SK-N-SH (cell line): ENCODE measurements around the gene COPS9.

Experiments
- IRF3 ChIP-seq: fragments of 150-350 bp; IDR thresholded peaks from 2 replicates; pipeline ENCODE4 v1.6.1; 2016; ENCODE audit warnings: mild to moderate bottlenecking, low read depth, low read length
- MEF2A ChIP-seq: IDR thresholded peaks from 2 replicates; pipeline ENCODE4 v1.4.0; 2012; ENCODE audit warnings: low read depth, borderline replicate concordance
- POLR2AphosphoS5 ChIP-seq: IDR thresholded peaks from 2 replicates; pipeline ENCODE4 v1.6.1; 2012; ENCODE audit warnings: low read depth, low read length
- TF ChIP-seq, protein P1 (sequence below): IDR thresholded peaks from 2 replicates; pipeline ENCODE4 v1.6.1; 2012; ENCODE audit warnings: mild to moderate bottlenecking, low read depth, low read length, moderate library complexity
- TF ChIP-seq, protein P2 (sequence below): fragments of 200-600 bp; sonication (generic); IDR thresholded peaks from 2 replicates; pipeline ENCODE4 v1.6.1; 2017; ENCODE audit warnings: antibody characterized with exemption, mild to moderate bottlenecking, moderate library complexity
- TF ChIP-seq, protein P3 (sequence below): IDR thresholded peaks from 2 replicates; pipeline ENCODE4 v1.4.0; 2012; ENCODE audit warnings: low read depth

DNA sequence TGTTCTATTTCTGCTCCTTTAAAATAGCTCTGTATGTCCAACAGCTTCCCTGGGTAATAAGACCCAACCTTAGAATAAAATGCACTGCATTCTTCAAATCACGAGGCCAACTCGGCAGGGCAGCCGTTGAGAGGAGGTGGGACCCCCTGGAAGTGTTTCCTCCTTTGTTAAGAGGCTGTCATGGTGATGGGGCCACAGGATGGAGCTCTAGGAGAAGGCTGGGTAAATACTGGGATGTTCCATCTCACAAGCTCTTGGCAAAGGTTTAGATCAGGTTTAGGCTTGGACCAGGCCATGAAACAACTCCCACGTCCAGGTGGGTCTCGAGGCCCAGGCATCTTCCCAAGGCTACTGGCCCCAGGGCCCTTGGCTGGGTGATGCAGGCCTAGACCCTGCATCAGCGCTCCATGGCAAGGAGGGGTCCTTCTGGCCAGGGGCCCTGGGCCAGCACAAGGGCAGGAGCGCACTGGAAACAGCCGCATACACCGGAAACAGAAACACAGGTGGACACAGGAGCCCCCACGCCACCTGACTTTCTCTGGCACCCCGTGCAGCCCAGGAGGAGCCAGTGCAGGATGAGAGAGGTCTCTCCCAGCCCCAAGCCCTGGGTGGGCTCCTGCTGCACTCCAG, 43.2 kb upstream of the COPS9 start:
- no peak for TF ChIP-seq POLR2AphosphoS5
- TF ChIP-seq, protein P1, sequence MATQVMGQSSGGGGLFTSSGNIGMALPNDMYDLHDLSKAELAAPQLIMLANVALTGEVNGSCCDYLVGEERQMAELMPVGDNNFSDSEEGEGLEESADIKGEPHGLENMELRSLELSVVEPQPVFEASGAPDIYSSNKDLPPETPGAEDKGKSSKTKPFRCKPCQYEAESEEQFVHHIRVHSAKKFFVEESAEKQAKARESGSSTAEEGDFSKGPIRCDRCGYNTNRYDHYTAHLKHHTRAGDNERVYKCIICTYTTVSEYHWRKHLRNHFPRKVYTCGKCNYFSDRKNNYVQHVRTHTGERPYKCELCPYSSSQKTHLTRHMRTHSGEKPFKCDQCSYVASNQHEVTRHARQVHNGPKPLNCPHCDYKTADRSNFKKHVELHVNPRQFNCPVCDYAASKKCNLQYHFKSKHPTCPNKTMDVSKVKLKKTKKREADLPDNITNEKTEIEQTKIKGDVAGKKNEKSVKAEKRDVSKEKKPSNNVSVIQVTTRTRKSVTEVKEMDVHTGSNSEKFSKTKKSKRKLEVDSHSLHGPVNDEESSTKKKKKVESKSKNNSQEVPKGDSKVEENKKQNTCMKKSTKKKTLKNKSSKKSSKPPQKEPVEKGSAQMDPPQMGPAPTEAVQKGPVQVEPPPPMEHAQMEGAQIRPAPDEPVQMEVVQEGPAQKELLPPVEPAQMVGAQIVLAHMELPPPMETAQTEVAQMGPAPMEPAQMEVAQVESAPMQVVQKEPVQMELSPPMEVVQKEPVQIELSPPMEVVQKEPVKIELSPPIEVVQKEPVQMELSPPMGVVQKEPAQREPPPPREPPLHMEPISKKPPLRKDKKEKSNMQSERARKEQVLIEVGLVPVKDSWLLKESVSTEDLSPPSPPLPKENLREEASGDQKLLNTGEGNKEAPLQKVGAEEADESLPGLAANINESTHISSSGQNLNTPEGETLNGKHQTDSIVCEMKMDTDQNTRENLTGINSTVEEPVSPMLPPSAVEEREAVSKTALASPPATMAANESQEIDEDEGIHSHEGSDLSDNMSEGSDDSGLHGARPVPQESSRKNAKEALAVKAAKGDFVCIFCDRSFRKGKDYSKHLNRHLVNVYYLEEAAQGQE = no peak
- TF ChIP-seq, protein P2, sequence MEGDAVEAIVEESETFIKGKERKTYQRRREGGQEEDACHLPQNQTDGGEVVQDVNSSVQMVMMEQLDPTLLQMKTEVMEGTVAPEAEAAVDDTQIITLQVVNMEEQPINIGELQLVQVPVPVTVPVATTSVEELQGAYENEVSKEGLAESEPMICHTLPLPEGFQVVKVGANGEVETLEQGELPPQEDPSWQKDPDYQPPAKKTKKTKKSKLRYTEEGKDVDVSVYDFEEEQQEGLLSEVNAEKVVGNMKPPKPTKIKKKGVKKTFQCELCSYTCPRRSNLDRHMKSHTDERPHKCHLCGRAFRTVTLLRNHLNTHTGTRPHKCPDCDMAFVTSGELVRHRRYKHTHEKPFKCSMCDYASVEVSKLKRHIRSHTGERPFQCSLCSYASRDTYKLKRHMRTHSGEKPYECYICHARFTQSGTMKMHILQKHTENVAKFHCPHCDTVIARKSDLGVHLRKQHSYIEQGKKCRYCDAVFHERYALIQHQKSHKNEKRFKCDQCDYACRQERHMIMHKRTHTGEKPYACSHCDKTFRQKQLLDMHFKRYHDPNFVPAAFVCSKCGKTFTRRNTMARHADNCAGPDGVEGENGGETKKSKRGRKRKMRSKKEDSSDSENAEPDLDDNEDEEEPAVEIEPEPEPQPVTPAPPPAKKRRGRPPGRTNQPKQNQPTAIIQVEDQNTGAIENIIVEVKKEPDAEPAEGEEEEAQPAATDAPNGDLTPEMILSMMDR = no peak
- no peak for TF ChIP-seq MEF2A
- TF ChIP-seq, protein P3, sequence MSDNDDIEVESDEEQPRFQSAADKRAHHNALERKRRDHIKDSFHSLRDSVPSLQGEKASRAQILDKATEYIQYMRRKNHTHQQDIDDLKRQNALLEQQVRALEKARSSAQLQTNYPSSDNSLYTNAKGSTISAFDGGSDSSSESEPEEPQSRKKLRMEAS = no peak
- no peak for TF ChIP-seq IRF3
